Transverse colon (tissue), 4 donors: ENCODE results near the gene IFNL2. TPM values are rescaled to one million over a fixed set of nuclear protein-coding genes. Genes with fewer than 3 reads are reported as not detected.
A peak's percentile ranks its signal among the peaks of the same experiment; 100 is the strongest.
"Not testable (repeated sequence)": the region's sequence is repeated elsewhere in the genome, so short reads cannot be mapped to it uniquely, and the experiment has no call there.

Experiments
- DNase-seq: peaks from one replicate; pipeline ENCODE4 v3.0.0-alpha.2; 2019
- H3K27ac ChIP-seq, 4 donors: fragments of 200-600 bp; sonication (generic); 2 replicates each; pipeline ENCODE4 v1.5.1; 2016 to 2018; ENCODE audit warnings: inconsistent platforms in 4 of 4
- H3K27me3 ChIP-seq: fragments of 200-600 bp; sonication (generic); 2 replicates; pipeline ENCODE4 v1.5.1; 2017; ENCODE audit warnings: inconsistent platforms
- H3K36me3 ChIP-seq, 4 donors: fragments of 200-600 bp; sonication (generic); 2 replicates each; pipeline ENCODE4 v1.5.1; 2017 to 2019; ENCODE audit warnings: inconsistent platforms in 4 of 4
- H3K4me1 ChIP-seq, 4 donors: fragments of 200-600 bp; sonication (generic); 2 replicates each; pipeline ENCODE4 v1.5.1; 2017 to 2020; ENCODE audit warnings: inconsistent platforms in 4 of 4
- H3K4me3 ChIP-seq, 4 donors: fragments of 200-600 bp; sonication (generic); 1 replicate in 1 of 4; 2 replicates in 3 of 4; pipeline versions ENCODE4 v1.5.1 to v1.6.1; 2017 to 2019; ENCODE audit warnings: inconsistent platforms in 4 of 4
- H3K9me3 ChIP-seq, 2 donors: fragments of 200-600 bp; sonication (generic); 2 replicates each; pipeline ENCODE4 v1.5.1; 2017 to 2019; ENCODE audit warnings: inconsistent platforms in 2 of 2
- EP300 ChIP-seq: sonication (generic); formaldehyde crosslinking; IDR thresholded peaks from one replicate; pipeline ENCODE4 v1.6.1; 2017; ENCODE audit warnings: antibody characterized with exemption, low read depth
- POLR2A ChIP-seq: fragments of 450-650 bp; IDR thresholded peaks from one replicate; pipeline ENCODE4 v1.6.1; 2016; ENCODE audit warnings: antibody characterized with exemption, mild to moderate bottlenecking, moderate library complexity
- POLR2AphosphoS5 ChIP-seq, 3 donors: sonication (generic); formaldehyde crosslinking; IDR thresholded peaks; one replicate each; pipeline ENCODE4 v1.6.1; 2016; ENCODE audit warnings: antibody characterized with exemption in 3 of 3
- WGBS, 2 donors: methylation state at CpG; one replicate each; pipeline ENCODE4 v1.1.5; 2018; ENCODE audit warnings: low coverage in 1 of 2; 5-methylcytosine and 5-hydroxymethylcytosine counted together
- in situ Hi-C, 4 donors: fragments of 200-750 bp; cut with MboI; loops; one replicate each; pipeline versions ENCODE4 v1.15.0 to v1.15.1; 2017; ENCODE audit warnings: low sequenced_read_pairs in 3 of 4, low pct_ligation_motif_present in 1 of 4, low pct_unique_long_range_greater_than_20kb in 1 of 4
- intact Hi-C: fragments of 100-400 bp; cut with DNase I; formaldehyde crosslinking; loops from one replicate; pipeline ENCODE4 v1.15.1; 2023; ENCODE audit warnings: low total_unique reads
- total RNA-seq, 4 donors: library from RNA; depleted of rRNA; stranded (reverse); fragments of >200 nt; gene quantifications; one replicate each; pipeline ENCODE4 v1.1.0, GENCODE V29; 2016
- TF ChIP-seq, protein P1 (sequence below), 5 experiments: fragments of 200-600 bp in 3 of 5; fragments of 450-650 bp in 2 of 5; sonication (generic) in 3 of 5; IDR thresholded peaks; 1 replicate in 2 of 5; 2 replicates in 3 of 5; pipeline ENCODE4 v1.5.1; 2016 to 2017; ENCODE audit warnings: antibody characterized with exemption in 5 of 5, inconsistent platforms in 3 of 5, mild to moderate bottlenecking in 2 of 5, moderate library complexity in 1 of 5

The IFNL2 gene
- total RNA-seq, 4 donors from 2014 or later, result not detected

DNA sequence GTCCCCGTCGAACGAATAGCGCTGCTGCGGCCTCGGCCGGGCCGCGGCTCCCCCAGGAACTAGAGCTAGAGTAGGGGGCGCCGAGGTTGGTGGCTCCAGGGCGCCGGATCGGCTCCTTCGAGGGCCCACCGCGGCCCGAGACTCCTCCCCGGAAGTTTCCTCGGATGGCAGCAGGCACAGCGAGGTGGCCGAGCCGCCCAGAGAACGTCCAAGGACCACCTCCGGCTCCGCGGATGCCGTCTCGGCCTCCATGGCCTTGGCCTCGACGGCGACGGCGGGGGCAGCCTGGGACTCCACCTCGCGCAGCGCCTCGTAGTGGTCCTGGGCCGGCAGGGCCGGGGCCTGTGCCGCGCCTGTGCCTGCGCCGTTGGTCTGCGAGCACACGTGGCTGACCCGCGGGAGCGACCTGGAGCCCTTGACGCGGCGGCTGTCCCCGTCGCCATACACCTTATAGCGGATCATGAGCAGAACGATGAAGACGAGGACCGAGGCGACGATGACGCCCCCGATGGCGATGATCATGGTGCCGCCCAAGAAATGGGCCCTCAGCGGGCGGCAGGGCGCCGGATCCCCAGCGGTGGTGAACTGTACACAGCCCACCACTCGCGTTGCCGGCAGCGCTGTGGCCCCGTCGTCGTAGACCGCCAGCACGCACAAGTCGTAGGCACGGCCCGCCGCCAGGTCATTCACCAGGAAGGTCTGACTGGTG, 39.8 kb downstream of the IFNL2 start:
- intact Hi-C loops (no loop called here), in situ Hi-C loops (no loop called here)
- H3K9me3 ChIP-seq, result no peaks in the 10 kb centered on the region
- 39% methylated on average over 58 of the region's 82 CpGs; no CpG with 5 or more reads in 1 of the 2 donors for WGBS, 2 donors
- TF ChIP-seq POLR2AphosphoS5 (IDR thresholded peaks at IDR 0.05) (no peak), EP300 (no peak), POLR2A (no peak)
- TF ChIP-seq, protein P1, sequence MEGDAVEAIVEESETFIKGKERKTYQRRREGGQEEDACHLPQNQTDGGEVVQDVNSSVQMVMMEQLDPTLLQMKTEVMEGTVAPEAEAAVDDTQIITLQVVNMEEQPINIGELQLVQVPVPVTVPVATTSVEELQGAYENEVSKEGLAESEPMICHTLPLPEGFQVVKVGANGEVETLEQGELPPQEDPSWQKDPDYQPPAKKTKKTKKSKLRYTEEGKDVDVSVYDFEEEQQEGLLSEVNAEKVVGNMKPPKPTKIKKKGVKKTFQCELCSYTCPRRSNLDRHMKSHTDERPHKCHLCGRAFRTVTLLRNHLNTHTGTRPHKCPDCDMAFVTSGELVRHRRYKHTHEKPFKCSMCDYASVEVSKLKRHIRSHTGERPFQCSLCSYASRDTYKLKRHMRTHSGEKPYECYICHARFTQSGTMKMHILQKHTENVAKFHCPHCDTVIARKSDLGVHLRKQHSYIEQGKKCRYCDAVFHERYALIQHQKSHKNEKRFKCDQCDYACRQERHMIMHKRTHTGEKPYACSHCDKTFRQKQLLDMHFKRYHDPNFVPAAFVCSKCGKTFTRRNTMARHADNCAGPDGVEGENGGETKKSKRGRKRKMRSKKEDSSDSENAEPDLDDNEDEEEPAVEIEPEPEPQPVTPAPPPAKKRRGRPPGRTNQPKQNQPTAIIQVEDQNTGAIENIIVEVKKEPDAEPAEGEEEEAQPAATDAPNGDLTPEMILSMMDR (IDR thresholded peaks at IDR 0.05), result no peak
- no peaks in the 10 kb centered on the region for H3K36me3 ChIP-seq
- peak overlapping the region in 2 of 4 donors; percentile 24 to 33 for H3K4me3 ChIP-seq
- H3K27ac ChIP-seq, result no peak overlapping the region
- peaks cover 3 to 14% (median 9%) of the 10 kb centered on the region in 4 donors for H3K4me1 ChIP-seq
- peaks cover 61% of the 10 kb centered on the region for H3K27me3 ChIP-seq
- DNase-seq, result no peak

DNA sequence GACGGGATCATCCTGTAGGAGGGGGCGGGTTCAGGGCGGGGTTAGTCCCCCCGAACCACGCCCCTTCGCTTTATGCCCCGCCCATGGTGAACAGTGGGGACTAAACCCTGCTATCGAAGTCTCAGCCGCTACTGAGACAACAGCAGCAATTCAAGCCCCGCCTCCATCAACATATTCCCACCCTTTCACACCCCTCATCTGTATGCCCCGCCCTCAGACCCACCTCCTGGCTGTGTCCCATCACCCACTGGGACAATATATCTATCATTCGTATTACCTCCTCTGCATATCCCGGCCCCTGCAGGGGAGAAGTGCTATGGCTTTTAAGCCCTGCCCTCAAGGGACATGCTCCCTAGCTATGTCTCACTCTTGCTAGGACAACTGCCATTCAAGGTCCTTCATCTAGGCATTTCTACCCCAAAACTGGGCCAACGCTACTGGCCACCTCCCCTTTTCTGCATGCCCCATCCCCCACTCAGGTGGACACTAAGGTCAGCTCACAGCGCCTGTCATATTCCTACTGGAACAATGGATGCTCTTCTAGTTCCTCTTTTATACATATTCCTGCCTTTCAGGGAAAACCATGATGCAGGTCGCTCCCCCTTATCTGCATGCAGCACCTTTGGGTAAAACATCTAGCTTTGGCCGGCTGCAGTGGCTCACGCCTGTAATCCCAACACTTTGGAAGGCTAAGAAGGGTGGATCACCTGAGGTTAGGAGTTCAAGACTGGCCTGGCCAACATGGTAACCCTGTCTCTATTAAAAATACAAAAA, 40.5 kb downstream of the IFNL2 start:
- Histone ChIP-seq H3K4me3 (no peak overlapping the region), H3K27me3 (peaks cover 54% of the 10 kb centered on the region), H3K36me3 (no peaks in the 10 kb centered on the region), H3K27ac (no peak overlapping the region), H3K9me3 (no peaks in the 10 kb centered on the region), H3K4me1 (peaks cover 3 to 14% (median 9%) of the 10 kb centered on the region in 4 donors)
- DNase-seq, result no peak
- in situ Hi-C loops, result no loop called here
- WGBS, 2 donors, result 36 to 53% methylated on average over 3 to 18 of the region's 18 CpGs
- intact Hi-C loops, result no loop called here
- TF ChIP-seq POLR2A (no peak), EP300 (no peak), POLR2AphosphoS5 (IDR thresholded peaks at IDR 0.05) (no peak)
- TF ChIP-seq, protein P1 (IDR thresholded peaks at IDR 0.05), result no peak

DNA sequence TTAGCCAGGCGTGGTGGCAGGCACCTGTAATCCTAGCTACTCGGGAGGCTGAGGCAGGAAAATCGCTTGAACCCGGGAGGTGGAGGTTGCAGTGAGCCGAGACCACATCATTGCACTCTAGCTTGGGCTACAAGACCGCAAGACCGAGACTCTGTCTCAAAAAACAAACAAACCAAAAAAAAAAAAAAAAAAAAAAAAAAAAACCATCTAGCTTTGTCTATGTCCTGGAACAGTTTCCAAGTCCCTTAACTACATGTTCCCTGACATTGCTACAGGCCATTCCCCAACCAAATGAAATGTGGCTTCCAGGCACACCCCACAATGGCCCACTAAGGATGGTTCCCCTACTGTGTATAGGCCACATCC, 41.1 kb downstream of the IFNL2 start:
- DNase-seq, H3K36me3 ChIP-seq, H3K27ac ChIP-seq, in situ Hi-C loops, intact Hi-C loops, H3K9me3 ChIP-seq, H3K4me3 ChIP-seq: not testable (repeated sequence)
- Histone ChIP-seq H3K4me1 (peaks cover 3 to 14% (median 9%) of the 10 kb centered on the region in 4 donors), H3K27me3 (peaks cover 48% of the 10 kb centered on the region)
- WGBS, 2 donors, result 50 to 87% methylated on average over 1 to 7 of the region's 7 CpGs

DNA sequence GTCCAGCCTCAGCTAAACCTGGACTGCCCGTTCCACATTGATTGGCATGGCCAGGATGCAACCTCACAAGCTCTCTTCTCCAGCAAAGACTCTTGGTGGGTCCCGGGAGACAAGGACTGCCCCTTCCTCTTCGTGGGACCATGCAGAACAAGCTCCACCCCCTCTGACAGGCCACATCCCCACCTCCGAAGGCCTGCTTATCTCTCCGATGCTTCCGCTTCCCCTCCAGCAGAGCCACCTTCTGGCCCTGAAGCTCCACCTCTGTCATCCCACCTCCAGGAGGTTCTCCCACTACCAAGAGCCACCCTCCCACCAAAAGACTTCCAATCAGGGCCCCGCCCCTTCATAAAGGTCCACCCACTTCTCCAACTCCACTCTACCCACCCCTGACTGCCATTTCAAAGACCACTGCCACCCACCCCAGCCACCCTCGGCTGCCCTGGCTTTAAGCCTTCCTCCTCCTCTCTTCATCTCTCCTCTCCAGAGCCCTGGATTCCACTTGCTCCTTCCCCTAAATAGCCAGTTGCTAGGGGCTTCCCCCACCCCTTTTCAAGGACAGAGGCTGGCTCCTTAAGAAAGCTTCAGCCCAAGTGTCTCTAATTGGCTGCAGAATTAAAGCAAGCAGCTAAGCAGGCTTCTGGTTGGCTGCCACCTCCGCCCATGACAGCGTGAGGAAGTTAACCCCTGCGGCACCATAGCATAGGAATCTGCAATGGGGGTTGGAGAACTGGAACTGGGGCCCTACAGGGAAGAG, 42.5 kb downstream of the IFNL2 start:
- DNase-seq, result no peak
- no peaks in the 10 kb centered on the region for H3K9me3 ChIP-seq
- H3K27me3 ChIP-seq, result peaks cover 34% of the 10 kb centered on the region
- H3K4me1 ChIP-seq, result peaks cover 3 to 14% (median 9%) of the 10 kb centered on the region in 4 donors
- intact Hi-C loops, result no loop called here
- H3K27ac ChIP-seq, result no peak overlapping the region
- in situ Hi-C loops, result no loop called here
- no peak overlapping the region for H3K4me3 ChIP-seq
- TF ChIP-seq POLR2AphosphoS5 (IDR thresholded peaks at IDR 0.05) (no peak), POLR2A (no peak), EP300 (no peak)
- TF ChIP-seq, protein P1 (IDR thresholded peaks at IDR 0.05), result no peak
- WGBS, 2 donors, result 68 to 71% methylated on average over 6 to 11 of the region's 11 CpGs
- H3K36me3 ChIP-seq, result no peaks in the 10 kb centered on the region
